Neural progenitor cell (in vitro differentiated cells): Measurements from ENCODE around the gene PPP1R8. TPM values are rescaled to one million over a fixed set of nuclear protein-coding genes. Genes with fewer than 3 reads are reported as not detected.

Experiments
- DNase-seq: peaks from one replicate; pipeline ENCODE4 v3.0.0-alpha.2; 2016; ENCODE audit warnings: low spot score
- H2AFZ ChIP-seq: fragments of 200-600 bp; sonication (generic); replicated peaks from 2 replicates; pipeline ENCODE4 v1.6.1; 2016; ENCODE audit warnings: antibody characterized with exemption
- H3F3A ChIP-seq: fragments of 200-600 bp; sonication (generic); 2 replicates; pipeline ENCODE4 v1.6.1; 2016; ENCODE audit warnings: antibody characterized with exemption, low read depth
- H3K27ac ChIP-seq: fragments of 200-600 bp; sonication (generic); 2 replicates; pipeline ENCODE4 v1.5.1; 2016; ENCODE audit warnings: mild to moderate bottlenecking
- H3K27me3 ChIP-seq: fragments of 200-600 bp; sonication (generic); 2 replicates; pipeline ENCODE4 v1.6.1; 2016; ENCODE audit warnings: mild to moderate bottlenecking, moderate library complexity
- H3K36me3 ChIP-seq: fragments of 200-600 bp; sonication (generic); 2 replicates; pipeline ENCODE4 v1.5.1; 2016
- H3K4me1 ChIP-seq: fragments of 200-600 bp; sonication (generic); 2 replicates; pipeline ENCODE4 v1.6.1; 2016; ENCODE audit warnings: mixed run types
- H3K4me2 ChIP-seq: fragments of 200-600 bp; sonication (generic); 2 replicates; pipeline ENCODE4 v1.6.1; 2016
- H3K4me3 ChIP-seq: fragments of 200-600 bp; sonication (generic); 2 replicates; pipeline ENCODE4 v1.5.1; 2016
- H3K79me2 ChIP-seq: fragments of 200-600 bp; sonication (generic); 2 replicates; pipeline ENCODE4 v1.6.1; 2016; ENCODE audit warnings: low read depth
- H3K9ac ChIP-seq: fragments of 200-600 bp; sonication (generic); 2 replicates; pipeline ENCODE4 v1.6.1; 2016
- H3K9me3 ChIP-seq: fragments of 200-600 bp; sonication (generic); 2 replicates; pipeline ENCODE4 v1.5.1; 2016; ENCODE audit warnings: low read depth
- H4K20me1 ChIP-seq: fragments of 200-600 bp; sonication (generic); 2 replicates; pipeline ENCODE4 v1.6.1; 2016; ENCODE audit warnings: low read depth
- H3K27ac Mint-ChIP-seq: 3 replicates; pipeline ENCODE4 v1.8.0; 2021; ENCODE audit warnings: mixed read lengths
- H3K27me3 Mint-ChIP-seq: 2 replicates; pipeline ENCODE4 v1.8.0; 2022; ENCODE audit warnings: low read depth, mild to moderate bottlenecking, inconsistent platforms, moderate library complexity, mixed read lengths; ENCODE audit not compliant: insufficient read depth
- H3K36me3 Mint-ChIP-seq: 3 replicates; pipeline ENCODE4 v1.8.0; 2021; ENCODE audit warnings: mixed read lengths
- H3K4me1 Mint-ChIP-seq: 3 replicates; pipeline ENCODE4 v1.8.0; 2021; ENCODE audit warnings: mixed read lengths
- H3K4me3 Mint-ChIP-seq: 3 replicates; pipeline ENCODE4 v1.8.0; 2021; ENCODE audit warnings: mild to moderate bottlenecking, moderate library complexity, mixed read lengths
- H3K9me3 Mint-ChIP-seq: 3 replicates; pipeline ENCODE4 v1.8.0; 2020; ENCODE audit warnings: mixed read lengths
- EZH2 ChIP-seq: fragments of 200-600 bp; sonication (generic); IDR thresholded peaks from 2 replicates; pipeline ENCODE4 v1.6.1; 2017; ENCODE audit warnings: antibody characterized with exemption, mild to moderate bottlenecking, moderate library complexity
- EZH2phosphoT487 ChIP-seq: fragments of 200-600 bp; sonication (generic); IDR thresholded peaks from 2 replicates; pipeline ENCODE4 v1.6.1; 2017; ENCODE audit warnings: antibody characterized with exemption
- total RNA-seq: library from RNA; depleted of rRNA; stranded (reverse); fragments of >200 nt; gene quantifications from 2 replicates; pipeline ENCODE4 v1.2.3, GENCODE V29; 2015; ENCODE audit warnings: low replicate concordance
- TF ChIP-seq, protein P1 (sequence below): fragments of 200-600 bp; sonication (generic); IDR thresholded peaks from 2 replicates; pipeline ENCODE4 v1.5.1; 2017; ENCODE audit warnings: antibody characterized with exemption, mild to moderate bottlenecking

The PPP1R8 gene
- 61.2 and 66.3 TPM in 2 replicates for total RNA-seq

DNA sequence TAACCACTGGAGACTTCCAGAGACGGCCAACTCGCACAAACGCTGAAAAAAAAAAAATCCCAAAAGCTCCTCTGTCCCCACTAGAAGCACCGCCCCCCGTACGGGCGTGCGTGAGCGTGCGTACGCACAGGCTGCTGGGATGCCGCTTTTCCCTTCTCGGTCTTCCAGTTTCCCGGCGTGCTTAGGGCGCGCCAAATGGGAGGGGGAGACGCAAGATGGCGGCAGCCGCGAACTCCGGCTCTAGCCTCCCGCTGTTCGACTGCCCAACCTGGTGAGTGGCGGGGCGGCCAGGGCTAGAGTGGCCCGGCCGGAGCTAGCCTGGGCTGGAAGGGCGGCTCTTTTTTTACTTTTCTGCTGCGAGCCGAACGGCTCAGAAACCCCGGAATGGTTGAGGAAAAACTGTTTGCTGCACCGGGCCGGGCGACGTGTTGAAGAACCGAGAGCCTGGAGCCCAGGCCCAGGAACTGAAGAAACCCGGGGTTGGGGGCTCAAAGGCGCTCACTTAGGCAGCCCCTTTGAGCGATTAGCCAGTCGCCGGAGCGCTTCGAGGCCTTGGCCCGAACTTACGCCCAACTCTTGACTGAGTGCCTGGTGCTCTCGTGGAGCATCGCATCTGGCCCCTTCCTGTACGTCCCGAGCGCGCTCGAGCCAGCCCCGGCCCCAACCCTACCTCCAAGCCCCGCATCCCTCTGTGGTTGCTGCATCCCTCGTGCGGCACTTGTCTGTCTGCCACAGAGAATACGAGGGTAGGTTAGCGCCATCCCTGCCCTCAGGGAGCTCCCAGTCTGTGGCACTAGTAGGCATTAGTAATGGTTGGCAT is at the start of gene PPP1R8:
TSS of gene PPP1R8 (plus strand) at position 162 of the 820 bp plus-strand sequence. CDS start at position 216, 54 bp downstream.
- H3K36me3 ChIP-seq, result peaks cover 6% of the 10 kb centered on the region
- H3K9ac ChIP-seq, result peak within 1 kb of the TSS; percentile 99
- Mint-ChIP-seq H3K4me3 (peak within 1 kb of the TSS; percentile 93), H3K4me1 (peaks cover 20% of the 10 kb centered on the region), H3K9me3 (no peaks in the 10 kb centered on the region), H3K36me3 (peaks cover 7% of the 10 kb centered on the region), H3K27me3 (peaks cover 2% of the 10 kb centered on the region), H3K27ac (peak within 1 kb of the TSS; percentile 95)
- H3K4me1 ChIP-seq, result peaks cover 9% of the 10 kb centered on the region
- no peaks in the 10 kb centered on the region for H3K9me3 ChIP-seq
- H3F3A ChIP-seq, result peaks cover 10% of the 10 kb centered on the region
- H4K20me1 ChIP-seq, result peaks cover 27% of the 10 kb centered on the region
- no peaks in the 10 kb centered on the region for H3K27me3 ChIP-seq
- H3K27ac ChIP-seq, result peak within 1 kb of the TSS; percentile 98
- TF ChIP-seq, protein P1, sequence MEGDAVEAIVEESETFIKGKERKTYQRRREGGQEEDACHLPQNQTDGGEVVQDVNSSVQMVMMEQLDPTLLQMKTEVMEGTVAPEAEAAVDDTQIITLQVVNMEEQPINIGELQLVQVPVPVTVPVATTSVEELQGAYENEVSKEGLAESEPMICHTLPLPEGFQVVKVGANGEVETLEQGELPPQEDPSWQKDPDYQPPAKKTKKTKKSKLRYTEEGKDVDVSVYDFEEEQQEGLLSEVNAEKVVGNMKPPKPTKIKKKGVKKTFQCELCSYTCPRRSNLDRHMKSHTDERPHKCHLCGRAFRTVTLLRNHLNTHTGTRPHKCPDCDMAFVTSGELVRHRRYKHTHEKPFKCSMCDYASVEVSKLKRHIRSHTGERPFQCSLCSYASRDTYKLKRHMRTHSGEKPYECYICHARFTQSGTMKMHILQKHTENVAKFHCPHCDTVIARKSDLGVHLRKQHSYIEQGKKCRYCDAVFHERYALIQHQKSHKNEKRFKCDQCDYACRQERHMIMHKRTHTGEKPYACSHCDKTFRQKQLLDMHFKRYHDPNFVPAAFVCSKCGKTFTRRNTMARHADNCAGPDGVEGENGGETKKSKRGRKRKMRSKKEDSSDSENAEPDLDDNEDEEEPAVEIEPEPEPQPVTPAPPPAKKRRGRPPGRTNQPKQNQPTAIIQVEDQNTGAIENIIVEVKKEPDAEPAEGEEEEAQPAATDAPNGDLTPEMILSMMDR, result no peak
- TF ChIP-seq EZH2 (no peak), EZH2phosphoT487 (no peak)
- H3K4me2 ChIP-seq, result peak within 1 kb of the TSS; percentile 85
- H3K79me2 ChIP-seq, result peaks cover 52% of the 10 kb centered on the region
- H3K4me3 ChIP-seq, result peak within 1 kb of the TSS; percentile 89
- peak within 1 kb of the TSS; percentile 84 for H2AFZ ChIP-seq
- DNase-seq, result peak; percentile 99

DNA sequence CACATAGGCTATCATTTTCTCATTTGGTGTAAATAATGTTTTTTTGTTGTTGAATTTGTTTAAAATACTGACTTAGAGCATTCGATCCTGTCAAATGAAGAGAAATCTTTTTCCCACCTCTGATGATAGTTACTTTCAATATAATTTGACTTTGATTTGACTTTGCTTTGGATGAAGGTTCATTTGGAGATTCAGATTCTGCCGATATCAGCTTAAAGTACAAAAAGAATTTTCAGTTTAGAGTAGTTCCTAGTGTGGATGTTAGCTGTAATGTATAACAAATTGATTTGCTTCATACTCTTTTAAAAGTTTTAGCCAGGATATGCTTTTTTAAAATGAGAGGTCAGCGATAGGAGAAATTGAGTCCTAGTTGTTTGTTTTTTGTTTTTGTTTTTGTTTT is 47.6 kb upstream of the PPP1R8 start:
- Histone ChIP-seq H3F3A (no peaks in the 10 kb centered on the region), H2AFZ (no peak overlapping the region), H3K4me3 (no peak overlapping the region), H4K20me1 (no peaks in the 10 kb centered on the region), H3K9me3 (no peaks in the 10 kb centered on the region), H3K4me2 (no peak overlapping the region), H3K36me3 (no peaks in the 10 kb centered on the region), H3K27me3 (no peaks in the 10 kb centered on the region), H3K27ac (no peak overlapping the region), H3K4me1 (no peaks in the 10 kb centered on the region), H3K9ac (no peak overlapping the region), H3K79me2 (no peaks in the 10 kb centered on the region)
- no peak overlapping the region for H3K4me3 Mint-ChIP-seq
- H3K36me3 Mint-ChIP-seq, result peaks cover 3% of the 10 kb centered on the region
- H3K27me3 Mint-ChIP-seq, result no peaks in the 10 kb centered on the region
- H3K27ac Mint-ChIP-seq, result peak overlapping the region; percentile 63
- H3K4me1 Mint-ChIP-seq, result no peaks in the 10 kb centered on the region
- H3K9me3 Mint-ChIP-seq, result no peaks in the 10 kb centered on the region
- TF ChIP-seq EZH2 (no peak), EZH2phosphoT487 (no peak)
- TF ChIP-seq, protein P1, result no peak
- no peak for DNase-seq

DNA sequence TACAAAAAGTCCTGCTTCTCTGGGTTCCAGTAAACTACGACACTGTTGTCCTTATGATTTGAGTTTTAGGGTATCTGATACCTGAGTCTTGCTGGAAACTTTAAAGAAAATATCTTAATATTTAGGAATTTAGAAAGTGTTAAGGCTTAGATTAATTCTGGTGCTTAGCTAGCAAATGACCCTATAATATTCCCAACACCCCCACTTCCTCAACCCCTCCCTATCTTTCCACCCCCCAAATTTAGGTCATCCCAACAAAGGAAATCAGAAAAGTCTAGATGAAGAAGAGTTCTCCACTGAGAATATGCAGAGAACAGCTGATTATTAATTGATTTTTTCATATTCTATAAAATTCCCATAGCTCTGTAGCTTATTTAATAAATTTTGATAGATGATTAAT is 45.9 kb upstream of the PPP1R8 start:
- TF ChIP-seq EZH2phosphoT487 (no peak), EZH2 (no peak)
- no peaks in the 10 kb centered on the region for H3K79me2 ChIP-seq
- H3F3A ChIP-seq, result no peaks in the 10 kb centered on the region
- Mint-ChIP-seq H3K27ac (no peak overlapping the region), H3K4me3 (no peak overlapping the region), H3K9me3 (no peaks in the 10 kb centered on the region), H3K36me3 (peaks cover 5% of the 10 kb centered on the region), H3K4me1 (no peaks in the 10 kb centered on the region), H3K27me3 (no peaks in the 10 kb centered on the region)
- H3K4me3 ChIP-seq, result no peak overlapping the region
- H4K20me1 ChIP-seq, result peaks cover 3% of the 10 kb centered on the region
- no peak overlapping the region for H3K27ac ChIP-seq
- H3K4me2 ChIP-seq, result no peak overlapping the region
- H3K9me3 ChIP-seq, result no peaks in the 10 kb centered on the region
- H3K4me1 ChIP-seq, result no peaks in the 10 kb centered on the region
- H3K36me3 ChIP-seq, result no peaks in the 10 kb centered on the region
- DNase-seq, result no peak
- no peak overlapping the region for H2AFZ ChIP-seq
- H3K9ac ChIP-seq, result no peak overlapping the region
- no peaks in the 10 kb centered on the region for H3K27me3 ChIP-seq
